ENCODE data around the gene NRIP1.

Gene NRIP1

GRCh38 chr21:15064576-15065391 lies at the start of gene NRIP1:
Gene NRIP1, minus strand, starts transcription at chr21:15065000. Its CDS starts 96,808 bp downstream, at chr21:14968192.
- DNase-seq: no peak

GRCh38 chr21:15112858-15113257 lies 48.1 kb upstream of the NRIP1 start:
- DNase-seq: no peak

DNA sequence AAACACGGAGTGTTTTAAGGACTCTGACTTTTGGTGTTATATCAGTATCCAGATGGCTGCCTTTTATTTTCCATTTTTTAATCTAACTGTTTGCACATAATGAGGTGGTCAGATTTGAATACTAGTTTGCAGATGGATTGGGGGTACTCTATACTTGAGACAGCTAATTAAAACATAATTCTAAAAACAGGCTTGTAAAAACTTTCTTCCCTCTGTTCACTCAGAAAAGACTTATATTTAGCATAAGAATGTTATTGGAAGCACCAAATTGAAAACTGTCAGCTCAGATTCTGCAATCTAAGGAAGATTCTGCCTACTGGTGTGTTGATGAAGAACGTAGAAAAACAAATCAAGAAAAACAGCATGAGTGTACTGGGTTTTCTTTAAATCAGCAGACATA lies 44.0 kb upstream of the NRIP1 start:
- DNase-seq: no peak

GRCh38 chr21:15104470-15104869 lies 39.7 kb upstream of the NRIP1 start:
- DNase-seq: no peak

DNA sequence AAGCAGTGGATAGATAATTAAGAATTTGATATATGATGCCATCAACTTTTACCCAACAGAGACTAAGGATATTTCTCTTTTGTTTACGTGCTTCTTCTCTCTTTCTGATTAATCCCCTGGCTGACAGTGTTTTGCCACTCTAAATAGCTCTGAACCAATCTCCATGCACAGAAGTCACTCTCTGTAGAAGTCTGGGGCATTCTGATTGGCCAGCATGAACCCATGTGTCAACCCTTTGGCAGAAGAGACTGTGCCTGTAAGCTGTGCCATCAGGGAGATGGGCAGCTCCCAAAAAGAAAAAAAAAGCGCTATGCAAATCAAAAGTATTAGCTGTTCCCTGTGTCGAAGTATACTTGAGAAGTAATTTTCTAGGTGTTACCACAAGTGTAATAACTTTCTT lies 34.1 kb upstream of the NRIP1 start:
- no peak for DNase-seq

GRCh38 chr21:15098181-15098580 lies 33.4 kb upstream of the NRIP1 start:
- no peak for DNase-seq

- no peak for DNase-seq
These were observed 32.8 kb upstream of the NRIP1 start for GRCh38 chr21:15097580-15097979.

- DNase-seq: no peak
These were observed 31.3 kb upstream of the NRIP1 start for GRCh38 chr21:15096146-15096545.

GRCh38 chr21:15095326-15095725 lies 30.5 kb upstream of the NRIP1 start:
- no peak for DNase-seq

DNA sequence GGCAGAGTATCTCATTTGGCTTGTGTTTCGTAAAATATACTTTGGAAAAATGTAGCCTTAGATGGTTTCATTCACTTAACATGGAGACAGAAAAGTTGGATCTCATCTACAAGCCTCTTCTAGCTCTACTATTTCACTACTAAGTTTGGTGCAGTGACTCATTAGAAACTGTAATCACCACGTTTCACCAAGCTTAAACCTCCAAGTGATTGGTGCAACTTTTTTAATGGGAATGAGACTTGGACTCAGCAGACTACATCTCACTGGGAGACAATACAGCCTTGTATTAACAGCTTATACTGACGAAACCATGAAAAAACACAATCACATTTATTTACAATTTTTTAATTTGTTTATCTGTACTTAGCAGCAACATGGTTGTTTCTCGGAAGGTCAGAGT lies 29.9 kb upstream of the NRIP1 start:
- no peak for DNase-seq

DNA sequence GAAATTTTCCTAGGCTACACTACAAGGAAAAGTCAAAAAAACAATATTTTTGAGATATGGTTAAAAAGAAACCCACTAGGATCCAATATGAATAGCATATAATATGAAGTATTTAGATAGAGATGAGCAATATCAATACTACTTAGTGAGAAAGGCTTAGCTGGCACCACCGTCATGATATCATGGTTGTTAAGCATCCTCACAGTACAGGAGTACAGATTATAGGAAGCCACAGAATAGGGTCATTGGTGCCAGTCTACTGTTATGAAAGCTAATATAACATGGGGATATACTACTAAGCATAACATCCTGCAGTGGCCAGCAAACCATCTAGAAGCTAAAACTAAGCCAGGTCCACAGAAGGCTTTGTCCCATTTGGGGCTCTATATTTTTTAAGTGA lies 28.4 kb upstream of the NRIP1 start:
- no peak for DNase-seq

GRCh38 chr21:15092745-15093144 lies 27.9 kb upstream of the NRIP1 start:
- no peak for DNase-seq

DNA sequence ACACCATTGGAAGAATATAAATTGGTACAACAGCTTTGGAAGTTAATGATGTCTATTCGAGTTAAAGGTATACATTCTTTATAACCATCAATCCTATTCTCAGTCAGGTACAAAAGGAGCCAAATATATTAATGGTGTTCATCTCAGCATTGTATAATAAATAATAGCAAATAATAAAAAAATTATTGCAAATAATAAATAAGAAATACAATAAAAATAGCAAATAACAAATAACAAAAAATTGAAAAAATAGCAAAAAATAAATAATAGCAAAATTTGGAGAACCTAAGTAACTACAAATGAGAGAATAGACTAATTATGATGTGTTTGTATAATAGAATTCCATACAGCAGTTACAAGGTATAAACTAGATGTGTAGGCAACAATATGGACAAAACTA lies 25.6 kb upstream of the NRIP1 start:
- no peak for DNase-seq

GRCh38 chr21:15088488-15088887 lies 23.7 kb upstream of the NRIP1 start:
- no peak for DNase-seq

DNA sequence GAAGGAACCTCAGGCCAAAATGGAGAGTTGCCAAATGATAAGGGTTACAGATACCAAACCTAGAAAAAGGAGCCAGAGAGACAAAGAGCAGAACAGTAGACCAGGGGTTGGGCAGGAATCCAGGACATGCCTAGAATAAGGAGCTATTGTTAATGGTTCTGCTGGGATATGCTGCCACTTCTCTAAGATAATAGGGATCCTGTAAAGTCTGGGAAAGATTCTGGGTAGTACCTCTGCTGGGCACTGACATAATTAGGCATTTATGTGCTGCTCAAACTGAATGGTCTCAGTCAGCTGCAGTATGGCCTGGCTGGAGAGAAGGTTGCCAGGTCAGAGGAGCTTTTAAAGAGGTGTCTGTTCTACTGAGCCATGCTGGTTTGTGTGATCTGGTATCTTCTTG lies 19.9 kb upstream of the NRIP1 start:
- no peak for DNase-seq

DNA sequence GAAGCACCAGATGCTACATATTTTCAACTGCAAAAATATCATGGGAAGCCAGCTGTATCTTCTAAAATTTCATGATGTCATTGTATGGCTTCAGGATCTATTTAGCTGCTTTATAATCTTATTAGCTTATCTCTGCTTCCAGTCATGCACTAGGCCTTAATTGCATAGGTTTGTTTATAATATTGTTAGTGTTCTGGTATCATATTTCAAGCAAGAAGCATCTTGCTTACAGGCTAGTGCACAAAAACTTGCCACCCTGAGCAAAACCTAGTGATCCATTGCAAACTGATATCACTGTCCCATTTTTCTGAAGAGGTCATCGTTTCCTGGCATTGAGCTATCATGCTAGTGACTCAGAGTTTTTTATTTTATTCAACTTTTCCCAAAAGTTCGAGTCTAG lies 15.7 kb upstream of the NRIP1 start:
- no peak for DNase-seq

GRCh38 chr21:15079269-15079668 lies 14.5 kb upstream of the NRIP1 start:
- no peak for DNase-seq

DNA sequence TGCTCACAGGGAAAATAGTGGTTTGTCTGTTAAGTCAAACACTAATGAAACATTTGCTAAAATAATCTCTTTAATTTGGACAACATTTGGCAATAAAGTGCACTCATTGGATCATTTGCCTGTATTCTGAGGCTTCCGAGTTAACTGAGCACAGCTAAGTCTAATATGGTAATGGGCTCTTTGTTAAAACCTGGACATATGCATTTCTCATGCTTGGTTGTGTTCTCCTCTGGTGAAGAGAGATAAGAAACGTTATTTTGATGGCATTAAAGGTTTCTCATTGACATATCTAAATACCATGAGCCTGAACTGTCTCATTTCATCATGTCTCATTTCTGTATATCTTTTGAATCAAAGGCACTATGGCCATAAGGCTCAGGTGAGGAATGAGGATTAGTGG lies 13.4 kb upstream of the NRIP1 start:
- DNase-seq: no peak

DNA sequence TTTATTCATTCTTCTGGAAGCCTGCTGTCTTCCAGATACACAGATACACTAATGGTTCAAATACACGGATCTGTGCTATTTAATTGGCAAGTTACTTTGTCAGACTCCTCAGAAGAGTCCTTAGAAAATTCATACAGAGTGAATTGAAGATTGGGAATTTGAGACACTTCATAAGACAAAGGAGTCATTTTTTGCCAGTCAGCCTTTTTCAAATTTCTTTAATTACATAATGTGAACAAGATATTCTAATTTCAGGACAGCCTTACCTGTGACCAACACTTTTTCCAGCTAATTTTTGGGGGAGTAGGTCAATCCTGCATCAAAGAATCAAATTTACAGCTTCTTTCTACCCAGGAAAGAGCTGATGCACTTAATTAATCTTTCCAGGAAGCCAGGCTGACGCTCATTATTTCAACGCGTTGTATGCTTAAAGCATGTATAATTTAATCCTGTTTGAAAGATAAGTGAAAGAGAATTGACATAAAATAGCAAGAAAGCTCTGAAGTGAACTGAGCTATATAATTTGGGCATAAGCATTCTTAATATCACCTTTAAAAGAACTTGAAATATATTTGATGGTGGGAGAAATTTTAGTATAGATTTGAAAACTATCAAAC lies 12.8 kb upstream of the NRIP1 start:
- no peak for DNase-seq

GRCh38 chr21:15076730-15077129 lies 11.9 kb upstream of the NRIP1 start:
- DNase-seq: no peak

DNA sequence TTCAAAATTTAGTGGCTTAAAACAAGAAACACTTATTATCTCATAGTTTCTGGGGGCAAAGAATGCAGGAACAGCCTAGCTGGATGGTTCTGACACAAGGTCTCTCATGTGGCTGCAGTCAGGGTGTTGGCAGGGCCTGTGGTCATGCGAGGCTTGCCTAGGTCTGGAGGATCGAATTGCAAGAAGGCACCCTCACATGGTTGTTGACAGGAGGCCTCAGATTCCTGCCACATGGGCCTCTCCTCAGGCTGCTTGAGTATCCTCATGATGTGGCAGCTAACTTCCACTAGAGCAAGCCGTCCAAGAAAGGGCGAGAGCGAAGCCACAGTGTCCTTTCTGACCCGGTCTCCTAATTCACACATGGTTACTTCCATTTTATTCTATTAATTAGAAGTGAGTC lies 6.2 kb upstream of the NRIP1 start:
- DNase-seq: no peak

DNA sequence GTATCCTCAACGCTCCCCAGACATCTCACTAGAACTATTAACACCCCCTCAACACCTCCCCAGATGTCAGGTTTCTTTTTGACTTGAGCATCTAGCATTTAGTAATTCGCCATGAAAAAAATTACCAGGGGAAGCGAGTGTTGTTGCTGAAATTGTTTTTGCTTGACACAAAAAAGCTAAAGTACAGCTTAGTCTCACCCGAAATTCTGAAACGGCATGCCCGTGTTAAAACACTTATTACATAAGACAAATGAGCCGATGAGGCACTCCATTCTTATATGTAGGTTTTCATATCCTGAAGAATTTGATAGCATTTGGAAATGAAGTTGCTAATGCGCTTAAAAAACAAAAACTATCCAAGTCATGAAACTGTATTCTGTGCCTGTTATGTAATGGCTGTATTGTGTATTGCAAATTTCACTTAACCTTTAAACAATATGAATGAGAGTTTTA lies 1.3 kb upstream of the NRIP1 start:
- no peak for DNase-seq

DNA sequence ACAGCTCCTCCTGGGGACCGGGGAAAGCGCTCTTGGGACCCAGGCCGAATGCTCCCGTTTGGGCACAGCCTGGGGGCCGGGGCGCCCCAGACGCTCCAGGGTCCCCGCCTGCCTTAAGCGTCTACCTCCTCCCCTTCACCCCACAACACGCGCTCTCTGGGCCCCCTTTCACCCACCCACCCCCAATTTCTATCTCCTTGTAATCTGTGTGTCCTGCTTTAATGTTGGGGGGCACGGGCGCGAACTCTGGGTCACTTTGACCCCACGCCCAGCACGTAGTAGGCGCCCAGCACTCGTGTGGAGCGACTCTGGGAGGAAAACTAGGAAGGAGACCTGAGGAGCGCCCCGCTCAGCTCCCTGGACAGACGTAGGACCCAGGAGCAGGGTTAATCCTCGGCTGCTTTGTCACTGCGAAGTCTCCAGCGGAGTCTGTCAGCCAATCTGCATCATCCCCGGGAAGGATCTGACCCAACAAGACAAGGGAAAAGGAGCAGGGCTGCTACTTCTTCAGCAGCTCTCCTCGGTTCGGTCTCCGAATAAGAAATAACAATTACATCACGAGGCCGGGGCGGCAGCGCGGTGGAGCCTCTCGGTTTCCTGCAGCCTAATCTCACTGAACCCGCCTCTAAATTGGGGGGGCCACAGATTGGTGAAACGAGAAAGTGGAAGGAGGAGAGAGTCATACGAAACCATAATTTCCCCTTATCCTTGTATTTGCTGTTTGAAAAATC lies 757 bp upstream of the NRIP1 start:
- DNase-seq: no peak

Data from NCI-H446 treated with DMSO at 0.1 percent for 48 hours (cell line).